GM19043 (cell line): Measurements from ENCODE around the gene TANK.
"Not testable (repeated sequence)": the region's sequence is repeated elsewhere in the genome, so short reads cannot be mapped to it uniquely, and the experiment has no call there.

ENCODE experiments used
- ATAC-seq: cut with Tn5 transposase; IDR thresholded peaks from one replicate; pipeline ENCODE4 v1.9.1; 2021; ENCODE audit warnings: low read depth; ENCODE audit not compliant: unreplicated experiment

TANK gene

DNA sequence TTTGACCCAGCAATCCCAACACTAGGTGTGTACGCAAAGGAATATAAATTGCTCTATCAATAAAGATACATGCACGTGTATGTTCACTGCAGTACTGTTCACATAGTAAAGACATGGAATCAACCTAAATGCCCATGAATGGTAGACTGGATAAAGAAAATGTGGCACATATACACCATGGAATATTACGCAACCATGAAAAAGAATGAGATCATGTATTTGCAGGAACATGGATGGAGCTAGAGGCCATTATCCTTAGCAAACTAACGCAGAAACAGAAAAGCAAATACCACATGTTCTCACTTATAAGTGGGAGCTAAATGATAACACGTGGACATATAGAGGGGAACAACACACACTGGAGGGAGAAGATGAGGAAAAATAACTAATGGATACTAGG lies 27.8 kb upstream of the TANK start:
- not testable (repeated sequence) for ATAC-seq

DNA sequence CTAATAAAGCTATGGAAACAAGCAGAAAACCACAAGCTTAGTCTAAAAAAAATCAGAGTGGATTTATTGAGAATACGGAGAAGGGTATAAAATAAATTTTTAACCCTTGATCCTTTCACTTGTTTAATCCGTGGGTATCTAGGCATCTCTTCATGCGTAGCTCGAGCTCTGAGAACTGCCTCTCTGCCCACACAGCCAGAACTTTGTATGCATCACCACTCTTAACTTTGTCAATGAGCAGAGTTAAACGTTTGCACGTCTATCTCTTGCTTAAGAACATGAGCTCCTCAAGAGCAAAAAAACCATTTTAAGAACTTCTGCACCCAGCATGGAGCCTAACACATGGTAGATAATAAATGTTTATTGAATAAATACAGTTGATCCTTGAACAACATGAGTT lies 26.9 kb upstream of the TANK start:
- ATAC-seq = no peak

DNA sequence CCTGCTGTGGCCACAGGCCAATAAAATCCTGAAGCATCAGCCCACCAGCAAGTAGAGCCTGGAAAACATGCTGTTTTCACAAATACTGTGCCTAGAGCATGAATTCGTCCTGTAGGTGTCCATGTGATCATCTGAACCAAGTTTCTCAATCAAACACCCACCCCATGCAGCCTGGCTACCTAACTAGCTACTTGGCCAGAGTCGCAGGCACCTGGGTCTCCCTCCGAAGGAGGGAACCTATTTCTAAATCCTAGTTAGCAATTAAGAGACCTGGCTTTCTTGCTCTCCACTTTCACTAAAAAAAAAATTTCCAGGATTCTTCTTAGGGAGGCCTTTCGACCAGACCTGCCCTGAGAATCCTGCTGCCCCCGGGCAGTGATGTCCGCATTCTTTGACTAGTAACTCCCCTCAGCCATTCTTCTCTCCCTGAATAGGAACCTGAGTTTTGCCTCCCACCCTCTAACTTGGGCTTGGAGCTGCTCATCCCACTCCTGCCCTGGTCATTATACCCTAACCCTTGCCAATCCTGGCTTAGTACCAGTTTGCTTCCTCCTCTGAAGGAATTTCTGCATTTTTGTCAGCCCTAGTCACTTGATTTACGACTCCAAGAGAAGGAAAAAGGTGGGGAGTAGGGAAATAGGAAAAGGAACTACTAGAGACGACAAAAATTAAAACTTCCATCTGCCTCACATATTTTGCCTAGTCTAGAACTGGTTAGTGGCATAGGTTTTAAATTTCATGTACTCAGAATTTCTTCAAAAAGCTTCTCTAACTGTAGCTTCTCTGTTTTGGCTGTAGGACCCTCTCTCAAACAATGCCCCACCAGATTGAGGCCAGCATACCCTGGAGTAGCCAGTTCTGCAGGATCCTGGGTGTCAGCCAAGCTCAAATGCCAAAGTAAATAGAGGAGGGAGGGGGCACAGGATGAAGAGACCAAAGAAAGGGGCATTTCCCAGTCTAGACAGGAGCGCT lies 25.4 kb upstream of the TANK start:
- no peak for ATAC-seq

DNA sequence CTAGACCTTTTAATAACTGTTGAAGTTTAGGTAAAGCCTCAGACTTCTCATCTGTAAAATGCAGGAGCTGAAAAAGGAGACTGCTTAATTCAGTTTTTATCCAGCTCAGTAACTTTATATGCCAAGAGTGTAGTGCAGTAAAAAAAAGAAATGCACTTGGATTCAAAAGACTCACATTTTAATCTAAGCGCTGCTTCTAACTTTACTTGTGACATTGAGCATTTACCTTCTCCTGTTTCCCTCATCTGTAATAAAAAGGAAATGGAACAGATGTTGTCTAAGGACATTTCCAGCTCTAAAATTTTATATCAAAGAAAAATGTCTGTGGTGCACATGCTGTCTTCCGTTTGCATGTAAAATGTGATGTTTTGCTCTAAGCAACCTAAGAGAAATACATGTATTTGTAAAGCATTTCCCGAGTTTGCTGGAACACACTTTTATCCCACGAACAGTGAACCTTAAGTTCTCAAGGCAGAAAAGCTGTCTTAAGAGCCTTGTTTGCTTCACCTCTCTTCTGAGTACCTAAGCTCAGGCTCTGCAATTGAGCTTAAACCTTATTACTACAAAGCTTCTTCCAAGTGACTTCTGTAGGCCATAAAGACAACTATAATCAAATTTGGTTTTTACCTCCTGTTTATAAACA lies 24.2 kb upstream of the TANK start:
- ATAC-seq = no peak

DNA sequence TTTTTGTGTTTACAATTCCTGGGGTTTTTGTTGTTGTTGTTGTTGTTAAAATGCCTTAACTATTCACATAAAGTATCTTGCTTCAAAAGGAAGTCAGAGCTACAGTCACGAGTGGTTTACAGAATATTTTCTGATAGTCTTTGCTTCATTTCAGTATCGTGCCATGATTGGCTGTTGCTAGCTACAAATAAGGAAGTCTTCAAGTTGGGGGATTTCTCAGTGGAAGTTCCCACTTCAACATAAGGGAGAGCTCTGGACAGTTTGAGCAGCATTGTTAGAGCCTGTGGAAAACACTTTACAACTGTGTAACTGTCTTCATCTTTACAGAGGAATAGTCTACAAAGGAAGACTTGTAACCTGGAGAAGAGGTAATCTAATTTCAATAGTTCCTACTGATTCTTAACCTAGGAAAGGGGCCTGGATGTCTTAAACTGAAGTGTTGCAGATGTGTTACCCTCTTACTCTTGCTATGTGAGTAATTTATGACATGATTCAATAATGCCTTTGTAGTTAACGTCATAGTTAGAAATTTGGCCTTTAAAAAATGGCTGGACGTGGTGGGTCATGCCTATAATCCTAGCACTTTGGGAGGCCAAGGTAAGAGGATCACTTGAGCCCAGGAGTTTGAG lies 23.4 kb upstream of the TANK start:
- peak; percentile 76 for ATAC-seq

DNA sequence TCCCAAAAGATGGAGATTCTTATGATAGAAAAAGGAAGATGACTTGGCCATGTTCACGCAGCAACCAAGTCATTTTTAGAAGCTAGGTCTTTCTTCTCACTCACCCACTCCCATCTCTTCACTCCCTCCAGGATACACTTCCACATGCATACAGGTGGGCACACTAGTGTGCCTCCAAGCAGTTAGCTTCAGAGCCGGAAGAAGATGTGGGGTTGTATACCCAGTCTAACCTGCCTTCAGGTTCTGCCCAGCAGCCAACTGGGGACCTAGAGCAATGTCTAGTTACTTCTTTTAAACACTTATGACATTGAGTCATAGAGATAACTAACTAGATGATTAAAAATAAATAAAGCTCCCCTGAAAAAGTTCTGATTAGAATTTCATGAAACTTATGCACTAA lies 21.8 kb upstream of the TANK start:
- ATAC-seq = no peak

DNA sequence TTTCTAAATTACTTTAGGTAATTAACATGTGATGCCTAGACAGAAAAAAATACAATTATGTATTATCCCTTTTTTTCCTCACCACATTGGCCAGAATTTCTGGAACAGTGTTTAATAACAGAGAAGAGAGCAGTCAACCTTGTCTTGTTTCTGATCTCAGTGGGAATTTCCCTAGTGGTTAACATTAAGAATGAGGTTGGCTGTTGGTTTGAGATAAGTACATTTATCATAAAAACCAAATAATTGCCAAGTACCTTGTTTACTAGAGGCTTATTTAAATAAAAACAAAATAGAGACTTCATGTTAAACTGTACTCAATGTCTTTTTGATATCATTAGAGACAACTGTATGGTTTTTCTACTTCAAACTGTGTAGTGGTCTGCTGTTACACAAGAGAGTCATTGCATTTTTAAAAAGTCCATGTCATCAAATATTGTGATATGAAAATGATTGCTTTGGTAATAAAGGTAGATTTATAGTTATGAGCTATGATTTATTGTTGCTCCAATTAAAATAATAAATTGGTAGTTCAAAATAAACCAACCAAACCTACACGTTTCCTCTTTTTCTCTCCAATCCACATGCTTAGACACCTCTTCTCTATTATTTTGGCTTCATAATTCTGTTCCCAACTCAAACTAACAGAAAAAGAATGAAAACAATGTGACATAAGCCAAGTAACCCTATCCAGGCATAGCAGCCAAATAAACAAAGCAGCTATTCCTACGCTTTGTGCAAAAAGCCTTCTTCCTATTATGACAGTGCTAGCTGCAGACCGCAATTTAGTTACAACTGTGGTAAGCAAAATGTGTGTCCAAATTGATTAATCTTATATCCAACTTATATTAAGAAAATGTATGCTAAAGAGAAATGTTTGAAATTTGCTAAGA lies 20.9 kb upstream of the TANK start:
- no peak for ATAC-seq

DNA sequence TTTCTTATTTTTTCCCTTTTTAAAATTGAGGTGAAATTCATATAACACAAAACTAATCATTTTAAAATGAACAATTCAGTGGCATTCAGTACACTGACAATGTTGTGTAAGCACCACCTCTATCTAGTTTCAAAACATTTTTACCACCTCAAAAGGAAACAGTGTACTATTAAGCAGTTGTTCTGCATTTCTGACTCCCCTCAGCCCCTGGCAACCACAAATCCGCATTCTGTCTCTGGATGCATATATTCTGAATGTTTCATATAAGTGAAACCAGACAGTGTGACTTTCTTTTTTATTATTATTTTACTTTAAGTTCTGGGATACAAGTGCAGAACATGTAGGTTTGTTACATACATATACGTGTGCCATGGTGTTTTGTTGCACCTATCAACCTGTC lies 19.2 kb upstream of the TANK start:
- peak; percentile 43 for ATAC-seq

DNA sequence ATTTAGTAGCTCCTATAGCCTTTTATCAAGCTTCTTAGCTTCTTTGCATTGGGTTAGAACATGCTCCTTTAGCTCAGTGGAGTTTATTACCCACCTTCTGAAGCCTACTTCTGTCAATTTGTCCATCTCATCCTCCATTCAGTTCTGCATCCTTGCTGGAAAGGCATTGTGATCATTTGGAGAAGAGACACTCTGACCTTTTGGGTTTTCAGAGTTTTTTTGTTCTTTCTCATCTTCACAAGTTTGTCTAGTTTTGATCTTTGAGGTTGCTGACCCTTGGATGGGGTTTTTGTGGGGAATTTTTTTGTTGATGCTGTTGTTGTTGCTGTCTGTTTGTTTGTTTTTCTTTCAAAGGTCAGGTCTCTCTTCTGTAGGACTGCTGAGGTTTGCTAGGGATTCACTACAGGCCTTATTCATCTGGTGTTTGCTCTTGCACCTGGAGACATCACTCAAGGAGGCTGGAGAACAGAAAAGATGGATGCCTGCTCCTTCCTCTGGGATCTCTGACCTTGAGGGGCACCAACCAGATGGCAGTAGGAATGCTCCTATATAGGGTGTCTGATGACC lies 13.9 kb upstream of the TANK start:
- ATAC-seq = no peak

DNA sequence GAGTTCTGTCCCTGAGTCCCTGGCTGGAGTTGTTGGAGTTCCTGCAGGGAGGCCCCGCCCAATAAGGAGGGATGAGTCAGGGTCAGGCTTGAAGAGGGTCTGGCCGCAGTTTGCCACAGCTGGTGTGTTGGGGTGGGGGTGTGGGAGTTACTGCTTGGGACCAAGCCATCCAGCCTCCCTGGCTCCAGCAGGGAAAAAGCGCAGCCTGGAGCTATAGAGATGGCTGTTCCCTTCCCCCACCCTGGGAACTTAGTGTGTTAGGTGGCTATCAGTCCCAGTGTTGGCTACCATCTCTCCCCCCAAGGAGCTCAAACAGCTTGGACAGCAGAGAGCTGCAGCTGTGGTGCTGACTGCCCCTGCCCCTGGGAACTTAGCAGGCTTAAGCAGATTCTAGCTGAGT lies 13.2 kb upstream of the TANK start:
- ATAC-seq = no peak

DNA sequence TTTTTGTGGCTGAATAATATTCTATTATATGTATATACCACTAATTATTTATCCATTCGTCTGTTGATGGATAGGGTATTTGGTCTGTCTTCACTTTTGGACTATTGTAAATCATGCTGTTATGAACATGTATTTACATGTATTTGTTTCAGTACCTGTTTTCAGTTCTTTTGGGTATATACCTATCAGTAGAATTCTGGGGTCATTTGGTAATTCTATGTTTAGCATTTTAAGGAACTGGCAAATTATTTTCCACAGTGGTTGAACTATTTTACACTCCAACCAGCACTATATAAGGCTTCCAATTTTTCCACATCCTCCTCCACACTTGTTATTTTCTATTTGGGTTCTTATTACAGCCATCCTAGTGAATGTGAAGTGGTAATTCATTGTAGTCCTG lies 12.4 kb upstream of the TANK start:
- no peak for ATAC-seq

DNA sequence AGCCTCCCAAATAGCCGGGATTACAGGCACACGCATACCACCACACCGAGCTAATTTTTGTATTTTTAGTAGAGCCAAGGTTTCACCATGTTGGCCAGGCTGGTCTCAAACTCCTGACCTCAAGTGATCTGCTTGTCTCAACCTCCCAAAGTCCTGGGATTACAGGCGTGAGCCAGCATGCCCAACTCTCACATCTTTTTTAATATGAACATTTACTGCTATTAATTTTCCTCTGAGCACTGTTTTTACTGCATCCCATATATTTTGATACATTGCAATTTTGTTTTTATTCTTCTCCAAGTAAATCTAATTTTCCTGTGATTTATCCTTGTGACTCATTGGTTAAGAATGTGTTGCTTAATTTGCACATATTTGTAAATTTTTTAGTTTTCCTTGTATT lies 9.5 kb upstream of the TANK start:
- no peak for ATAC-seq

DNA sequence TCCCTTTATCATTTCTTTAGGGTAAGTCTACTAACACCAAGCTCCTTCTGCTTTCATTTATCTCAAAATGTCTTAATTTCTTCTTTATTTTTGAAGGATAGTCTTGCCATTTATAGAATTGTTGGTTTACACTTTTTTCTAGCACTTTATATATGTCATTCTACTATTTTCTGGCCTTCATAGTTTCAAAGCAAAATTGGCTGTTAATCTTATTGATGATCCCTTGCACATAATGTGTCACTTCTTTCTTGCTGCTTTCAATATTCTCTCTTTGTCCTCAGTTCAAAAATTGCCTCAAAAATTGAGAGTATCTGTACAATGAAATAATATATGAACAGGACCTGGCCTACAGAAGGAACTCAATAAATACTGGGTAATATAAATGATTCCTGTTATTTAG lies 7.9 kb upstream of the TANK start:
- ATAC-seq = no peak

DNA sequence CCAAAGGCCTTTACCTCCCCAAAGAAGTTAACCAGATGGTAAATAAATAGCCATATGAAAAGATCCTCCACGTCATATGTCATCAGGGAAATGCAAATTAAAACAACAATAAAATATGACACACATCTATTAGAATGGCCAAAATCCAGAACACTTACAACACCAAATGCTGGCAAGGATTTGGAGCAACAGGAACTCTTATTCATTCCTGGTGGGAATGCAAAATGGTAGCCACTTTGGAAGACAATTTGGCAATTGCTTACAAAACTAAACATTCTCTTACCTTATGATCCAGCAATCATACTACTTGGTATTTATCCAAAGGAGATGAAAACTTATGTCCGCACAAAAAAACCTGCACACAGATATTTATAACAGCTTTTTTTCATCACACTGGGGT lies 1.3 kb upstream of the TANK start:
- ATAC-seq = no peak

DNA sequence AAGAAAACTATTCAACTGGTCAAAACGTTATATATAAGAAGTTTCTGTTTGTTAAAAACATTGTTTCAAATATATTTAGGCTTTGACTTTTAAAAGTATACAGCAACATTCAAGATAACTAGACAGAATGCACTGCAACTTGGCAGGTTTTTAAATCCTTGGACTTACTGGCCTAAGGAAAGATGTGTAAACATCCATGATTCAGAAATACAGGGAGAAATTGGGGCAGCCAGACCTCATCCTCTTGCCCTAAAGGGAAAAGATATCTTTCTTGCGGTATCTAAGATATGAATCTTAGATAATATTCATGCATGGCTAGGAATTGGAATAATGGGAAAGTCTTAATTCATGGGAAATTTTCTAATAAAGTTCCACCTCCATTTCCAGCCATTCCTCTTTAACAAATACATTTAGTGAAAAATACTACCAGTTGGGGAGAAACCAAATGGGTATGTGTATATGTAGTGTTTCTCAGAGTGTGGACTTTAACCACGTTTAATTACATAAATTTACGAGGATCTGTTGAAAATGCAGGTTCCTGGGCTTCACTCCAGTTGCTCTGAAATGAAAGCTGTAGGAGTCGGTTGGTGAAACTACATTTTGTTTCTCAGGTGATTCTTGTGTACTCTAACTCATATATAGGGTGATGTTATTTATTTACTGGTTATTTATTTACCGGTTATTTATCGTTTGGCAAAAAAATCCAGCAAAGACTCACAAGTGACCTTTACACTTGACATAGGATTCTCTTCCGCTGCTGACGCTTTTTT lies 587 bp upstream of the TANK start:
- no peak for ATAC-seq

DNA sequence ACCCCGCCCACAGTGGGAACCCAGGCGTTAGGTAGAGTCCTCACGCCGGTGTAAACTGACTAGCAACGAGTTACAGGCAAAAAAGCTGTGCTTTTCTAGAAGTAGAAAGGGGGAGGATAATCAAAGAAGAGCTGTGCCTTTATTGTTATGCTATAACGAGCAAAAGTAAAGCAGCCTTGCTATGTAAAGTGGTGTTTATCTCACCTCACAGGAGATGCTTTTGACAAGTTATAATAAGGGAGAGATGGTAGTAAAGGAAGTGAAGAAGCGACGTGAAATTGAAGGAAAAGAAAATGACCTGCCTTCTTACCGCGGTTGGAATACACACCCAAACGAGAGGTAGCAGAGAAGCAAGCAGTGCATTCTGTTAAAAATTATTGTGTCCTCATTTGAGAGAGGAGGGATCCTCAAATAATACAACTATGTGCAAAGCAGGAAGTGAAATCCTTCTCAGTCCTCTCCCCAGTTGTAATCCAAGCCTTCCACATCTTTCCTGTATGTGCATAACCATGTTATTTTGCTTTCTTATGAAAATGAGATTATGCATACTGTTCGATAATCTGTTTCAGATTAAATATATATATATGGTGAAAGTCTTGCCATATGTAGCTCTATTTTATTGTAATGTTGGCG lies 962 bp downstream of the TANK start:
- ATAC-seq = peak; percentile 27

DNA sequence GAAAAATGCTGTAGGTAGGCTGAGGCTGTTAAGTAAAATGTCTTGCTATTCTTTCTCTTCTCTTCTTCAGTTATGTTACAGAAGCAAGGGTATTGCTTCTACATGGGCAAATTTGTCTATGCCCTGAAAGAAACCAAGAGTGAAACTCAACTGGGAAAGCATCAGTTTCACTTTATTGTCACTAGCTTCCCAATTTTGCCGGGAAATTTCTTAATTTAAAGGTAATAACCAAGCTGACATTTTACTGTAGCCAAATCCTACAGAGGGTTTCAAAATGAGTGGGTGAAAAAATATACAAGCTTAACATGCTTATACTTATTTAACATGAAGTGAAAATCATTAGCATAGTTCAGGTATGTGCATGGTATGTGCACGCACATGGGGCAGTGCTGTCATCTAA lies 3.2 kb downstream of the TANK start:
- no peak for ATAC-seq

DNA sequence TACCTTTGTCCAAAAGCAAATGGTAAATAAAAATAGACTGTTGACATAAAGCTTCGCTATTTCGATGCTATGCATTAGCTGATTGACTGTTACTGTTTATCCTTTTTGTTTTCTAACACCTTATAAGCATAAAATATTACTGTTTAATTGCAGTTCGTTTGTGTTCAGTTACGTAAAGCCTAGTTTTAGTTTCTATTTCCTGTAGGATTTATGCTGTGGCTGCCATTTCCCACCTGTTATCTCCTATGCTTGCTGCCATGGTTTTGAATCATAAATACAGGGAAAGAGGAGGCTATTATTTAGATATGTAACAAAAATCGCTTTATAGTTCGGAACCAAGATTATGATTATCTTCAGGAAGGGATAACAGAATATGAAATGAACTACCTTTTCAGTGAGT lies 3.9 kb downstream of the TANK start:
- ATAC-seq = no peak

DNA sequence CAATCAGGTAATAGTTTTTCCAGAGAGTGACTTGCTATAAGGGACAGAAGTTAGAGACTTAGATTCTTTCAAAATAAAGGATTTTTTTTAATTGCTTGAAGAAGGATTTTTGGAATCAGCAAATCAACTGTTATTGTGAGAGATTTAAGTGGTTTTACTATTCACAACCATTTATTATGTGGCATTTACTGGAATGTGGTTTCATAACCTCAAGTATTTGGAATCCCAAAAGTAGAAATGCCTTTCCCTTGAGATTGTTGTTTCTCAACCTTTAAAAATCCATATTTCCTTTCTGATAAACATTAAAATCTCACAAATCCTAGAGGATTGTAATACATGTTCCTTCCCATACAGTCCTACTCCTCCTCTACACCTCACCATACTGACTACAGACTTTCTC lies 5.0 kb downstream of the TANK start:
- no peak for ATAC-seq
